HL-60 (cell line): ENCODE results near the gene TRABD.

Source experiments
- DNase-seq, 2 experiments: peaks; one replicate each; pipeline ENCODE4 v3.0.0-alpha.2; 2010 to 2020; ENCODE audit warnings: low read depth in 1 of 2, low spot score in 1 of 2
- H3K27ac ChIP-seq: fragments of 250-450 bp; sonication (Bioruptor Pico); replicated peaks from 2 replicates; pipeline ENCODE4 v1.5.1; 2020; ENCODE audit warnings: mild to moderate bottlenecking, moderate library complexity
- H3K27me3 ChIP-seq: fragments of 250-450 bp; sonication (Bioruptor Pico); 2 replicates; pipeline ENCODE4 v1.5.1; 2021; ENCODE audit warnings: mild to moderate bottlenecking, moderate library complexity; ENCODE audit not compliant: insufficient read depth, poor library complexity, severe bottlenecking
- H3K4me3 ChIP-seq: replicated peaks from 2 replicates; pipeline ENCODE4 v1.5.1; 2011; ENCODE audit warnings: mild to moderate bottlenecking, control low read depth, low read length; ENCODE audit not compliant: insufficient read depth
- CTCF ChIP-seq: IDR thresholded peaks from one replicate; pipeline ENCODE4 v1.5.1; 2011; ENCODE audit warnings: low read length, control low read depth, inconsistent platforms; ENCODE audit not compliant: insufficient read depth
- GABPA ChIP-seq: IDR thresholded peaks from 2 replicates; pipeline ENCODE4 v1.6.1; 2012; ENCODE audit warnings: low read depth
- POLR2AphosphoS5 ChIP-seq: IDR thresholded peaks from 2 replicates; pipeline ENCODE4 v1.6.1; 2012; ENCODE audit warnings: low read depth
- REST ChIP-seq: IDR thresholded peaks from 2 replicates; pipeline ENCODE4 v1.6.1; 2012; ENCODE audit warnings: low read depth; ENCODE audit not compliant: insufficient replicate concordance
- SPI1 ChIP-seq: IDR thresholded peaks from 2 replicates; pipeline ENCODE4 v1.6.1; 2012; ENCODE audit warnings: low read depth, mild to moderate bottlenecking, borderline replicate concordance

The TRABD gene

GRCh38 chr22:50196256-50196655 is 10.5 kb downstream of the TRABD start:
- Histone ChIP-seq H3K4me3 (no peak overlapping the region), H3K27me3 (no peaks in the 10 kb centered on the region), H3K27ac (no peak overlapping the region)
- no peak for DNase-seq
- TF ChIP-seq POLR2AphosphoS5 (no peak), SPI1 (no peak), GABPA (no peak), CTCF (no peak)

- no peaks in the 10 kb centered on the region for H3K27me3 ChIP-seq
- no peak overlapping the region for H3K27ac ChIP-seq
- no peak overlapping the region for H3K4me3 ChIP-seq
- TF ChIP-seq POLR2AphosphoS5 (no peak; the same call in 1 of the 2 replicates), CTCF (no peak), SPI1 (no peak), REST (no peak), GABPA (no peak)
- DNase-seq = no peak
These were observed 11.5 kb downstream of the TRABD start for GRCh38 chr22:50197000-50197800.

- TF ChIP-seq REST = no peak
- no peak for TF ChIP-seq SPI1
- no peak for TF ChIP-seq CTCF
- TF ChIP-seq GABPA = no peak
- no peak for TF ChIP-seq POLR2AphosphoS5
- Histone ChIP-seq H3K4me3 (no peak overlapping the region), H3K27me3 (no peaks in the 10 kb centered on the region), H3K27ac (no peak overlapping the region)
- DNase-seq = no peak
These were observed 12.3 kb downstream of the TRABD start for GRCh38 chr22:50197856-50198623.
